Ascending aorta (tissue), 2 donors: ENCODE data around the gene GPNMB. TPM values are rescaled to one million over a fixed set of nuclear protein-coding genes. Genes with fewer than 3 reads are reported as not detected.

Experiments used
- DNase-seq, 2 donors: peaks; one replicate each; pipeline ENCODE4 v3.0.0-alpha.2; 2019; ENCODE audit warnings: low spot score in 2 of 2
- H3K27ac ChIP-seq, 2 donors: fragments of 200-600 bp; sonication (generic); one replicate each; pipeline ENCODE4 v1.5.1; 2016 to 2017; ENCODE audit warnings: mild to moderate bottlenecking in 1 of 2
- H3K27me3 ChIP-seq: fragments of 200-600 bp; sonication (generic); one replicate; pipeline ENCODE4 v1.5.1; 2017
- H3K36me3 ChIP-seq, 2 donors: fragments of 200-600 bp; sonication (generic); one replicate each; pipeline ENCODE4 v1.5.1; 2016
- H3K4me1 ChIP-seq, 2 donors: fragments of 200-600 bp; sonication (generic); one replicate each; pipeline ENCODE4 v1.5.1; 2016 to 2017; ENCODE audit warnings: mild to moderate bottlenecking in 1 of 2
- H3K4me3 ChIP-seq, 2 donors: fragments of 200-600 bp; sonication (generic); one replicate each; pipeline ENCODE4 v1.5.1; 2016 to 2017; ENCODE audit warnings: mild to moderate bottlenecking in 1 of 2
- H3K9me3 ChIP-seq, 2 donors: fragments of 200-600 bp; sonication (generic); one replicate each; pipeline ENCODE4 v1.5.1; 2016
- CTCF ChIP-seq, 3 experiments: fragments of 200-600 bp in 2 of 3; fragments of 450-650 bp in 1 of 3; sonication (generic) in 2 of 3; IDR thresholded peaks; one replicate each; pipeline ENCODE4 v1.5.1; 2016 to 2019; ENCODE audit warnings: antibody characterized with exemption in 3 of 3, mild to moderate bottlenecking in 1 of 3, moderate library complexity in 1 of 3
- intact Hi-C: fragments of 100-400 bp; cut with DNase I; formaldehyde crosslinking; loops from one replicate; pipeline ENCODE4 v1.15.1; 2023
- total RNA-seq: library from RNA; depleted of rRNA; stranded (reverse); fragments of >200 nt; gene quantifications from one replicate; pipeline ENCODE4 v1.1.0, GENCODE V29; 2016

Gene GPNMB
- total RNA-seq, 1 donor from 2014 or later, result 46.4 TPM

- no peak for DNase-seq
- no peak overlapping the region for H3K27ac ChIP-seq
- no peaks in the 10 kb centered on the region for H3K9me3 ChIP-seq
- intact Hi-C loops, result loop anchor here (5.0 to 10.0 kb wide), 4 partner anchors 237 to 571 kb away; partner anchors contain the start of genes CCDC126, IL6 and TRA2A
- no peak for TF ChIP-seq CTCF (IDR thresholded peaks at IDR 0.05)
- H3K4me1 ChIP-seq, result peaks cover 0 to 6% of the 10 kb centered on the region in 2 donors
- no peak overlapping the region for H3K4me3 ChIP-seq
- H3K27me3 ChIP-seq, result no peaks in the 10 kb centered on the region
- no peaks in the 10 kb centered on the region for H3K36me3 ChIP-seq
Observed at GRCh38 chr7:23295401-23295697, 48.8 kb downstream of the GPNMB start.

- no peak for TF ChIP-seq CTCF (IDR thresholded peaks at IDR 0.05)
- Histone ChIP-seq H3K4me3 (peak overlapping the region; percentile 78 to 91), H3K27me3 (no peaks in the 10 kb centered on the region), H3K36me3 (peaks cover 7 to 12% of the 10 kb centered on the region in 2 donors), H3K9me3 (no peaks in the 10 kb centered on the region), H3K27ac (peak overlapping the region; percentile 75 to 79), H3K4me1 (peaks cover 8 to 17% of the 10 kb centered on the region in 2 donors)
- intact Hi-C loops, result loop anchor here (1.0 to 10.0 kb wide), 6 partner anchors 117 to 1872 kb away; partner anchors contain the start of genes CCDC126, IL6 and TRA2A
- DNase-seq, result no peak
Observed at GRCh38 chr7:23298141-23298881, 51.7 kb downstream of the GPNMB start.

GRCh38 chr7:23298885-23299769, 52.6 kb downstream of the GPNMB start, which contains the start of gene MALSU1:
Gene MALSU1 (plus strand): TSS chr7:23299339. CDS start chr7:23299353, 14 bp downstream.
- Histone ChIP-seq H3K9me3 (no peaks in the 10 kb centered on the region), H3K4me3 (peak within 1 kb of the TSS; percentile 78 to 91), H3K36me3 (peaks cover 8 to 13% of the 10 kb centered on the region in 2 donors), H3K4me1 (peaks cover 8 to 17% of the 10 kb centered on the region in 2 donors), H3K27me3 (no peaks in the 10 kb centered on the region), H3K27ac (peak within 1 kb of the TSS; percentile 75 to 79)
- TF ChIP-seq CTCF (IDR thresholded peaks at IDR 0.05), result no peak
- peak; percentile 79 to 99 for DNase-seq
- intact Hi-C loops, result loop anchor here (1.0 to 10.0 kb wide), 6 partner anchors 118 to 1872 kb away; partner anchors contain the start of genes CCDC126, IL6 and TRA2A

GRCh38 chr7:23299770-23300300, 53.3 kb downstream of the GPNMB start:
- H3K4me3 ChIP-seq, result peak overlapping the region; percentile 78 to 91
- peak overlapping the region; percentile 75 to 79 for H3K27ac ChIP-seq
- H3K36me3 ChIP-seq, result peaks cover 11 to 13% of the 10 kb centered on the region in 2 donors
- intact Hi-C loops, result loop anchor here (2.0 to 10.0 kb wide), 5 partner anchors 232 to 1873 kb away; partner anchors contain the start of genes CCDC126, IL6 and TRA2A
- no peak for TF ChIP-seq CTCF (IDR thresholded peaks at IDR 0.05)
- H3K27me3 ChIP-seq, result no peaks in the 10 kb centered on the region
- DNase-seq, result no peak
- H3K9me3 ChIP-seq, result no peaks in the 10 kb centered on the region
- H3K4me1 ChIP-seq, result peaks cover 8 to 17% of the 10 kb centered on the region in 2 donors

GRCh38 chr7:23306936-23307521, 60.5 kb downstream of the GPNMB start:
- DNase-seq, result no peak
- Histone ChIP-seq H3K27me3 (no peaks in the 10 kb centered on the region), H3K36me3 (peaks cover 23 to 45% of the 10 kb centered on the region in 2 donors), H3K9me3 (no peaks in the 10 kb centered on the region), H3K4me1 (no peaks in the 10 kb centered on the region), H3K27ac (no peak overlapping the region), H3K4me3 (no peak overlapping the region)
- TF ChIP-seq CTCF (IDR thresholded peaks at IDR 0.05), result no peak
- intact Hi-C loops, result no loop called here
